Type B pancreatic cell (in vitro differentiated cells): ENCODE results near the gene PTH2R. TPM values are rescaled to one million over a fixed set of nuclear protein-coding genes. Genes with fewer than 3 reads are reported as not detected.

ENCODE experiments used
- DNase-seq: peaks from one replicate; pipeline ENCODE4 v3.0.0; 2021; ENCODE audit warnings: mixed read lengths; ENCODE audit not compliant: unreplicated experiment; ENCODE audit errors: extremely low spot score
- H3K27ac Mint-ChIP-seq: 2 replicates; pipeline ENCODE4 v1.8.0; 2021; ENCODE audit warnings: mild to moderate bottlenecking, mixed read lengths
- H3K27me3 Mint-ChIP-seq: 2 replicates; pipeline ENCODE4 v1.8.0; 2021; ENCODE audit warnings: mixed read lengths
- H3K36me3 Mint-ChIP-seq: 2 replicates; pipeline ENCODE4 v1.8.0; 2021; ENCODE audit warnings: mixed read lengths
- H3K4me1 Mint-ChIP-seq: one replicate; pipeline ENCODE4 v1.8.0; 2021; ENCODE audit warnings: mixed read lengths; ENCODE audit not compliant: unreplicated experiment
- H3K4me3 Mint-ChIP-seq: 2 replicates; pipeline ENCODE4 v1.8.0; 2021; ENCODE audit warnings: mild to moderate bottlenecking, mixed read lengths
- H3K9me3 Mint-ChIP-seq: 2 replicates; pipeline ENCODE4 v1.8.0; 2021; ENCODE audit warnings: mixed read lengths
- CTCF ChIP-seq: fragments of 200-600 bp; sonication (generic); conservative IDR thresholded peaks from 2 replicates; pipeline ENCODE4 v1.5.0; 2021; ENCODE audit warnings: antibody characterized with exemption, mild to moderate bottlenecking
- total RNA-seq: library from RNA; stranded (reverse); gene quantifications from 2 replicates; pipeline ENCODE4 v1.2.1, GENCODE V29; 2021; ENCODE audit warnings: low replicate concordance

PTH2R gene
- total RNA-seq, 1 donor from 2014 or later, result 0.87 TPM

- peaks cover 8% of the 10 kb centered on the region for H3K9me3 Mint-ChIP-seq
- DNase-seq, result no peak
- TF ChIP-seq CTCF, result no peak
- H3K27me3 Mint-ChIP-seq, result peaks cover 5% of the 10 kb centered on the region
- H3K4me3 Mint-ChIP-seq, result no peak overlapping the region
- H3K4me1 Mint-ChIP-seq, result peaks cover 17% of the 10 kb centered on the region
- H3K36me3 Mint-ChIP-seq, result no peaks in the 10 kb centered on the region
- no peak overlapping the region for H3K27ac Mint-ChIP-seq
Measured at GRCh38 chr2:208490492-208490891, 83.9 kb downstream of the PTH2R start.

GRCh38 chr2:208491641-208492040 is 85.0 kb downstream of the PTH2R start:
- Mint-ChIP-seq H3K4me3 (no peak overlapping the region), H3K27ac (no peak overlapping the region), H3K4me1 (peaks cover 17% of the 10 kb centered on the region), H3K27me3 (peaks cover 5% of the 10 kb centered on the region), H3K9me3 (peaks cover 7% of the 10 kb centered on the region), H3K36me3 (no peaks in the 10 kb centered on the region)
- no peak for TF ChIP-seq CTCF
- no peak for DNase-seq

- DNase-seq, result no peak
- no peak for TF ChIP-seq CTCF
- Mint-ChIP-seq H3K27ac (no peak overlapping the region), H3K36me3 (no peaks in the 10 kb centered on the region), H3K4me3 (no peak overlapping the region), H3K27me3 (peaks cover 5% of the 10 kb centered on the region), H3K4me1 (peaks cover 17% of the 10 kb centered on the region), H3K9me3 (peaks cover 3% of the 10 kb centered on the region)
Measured at GRCh38 chr2:208492069-208492468, 85.5 kb downstream of the PTH2R start.

- Mint-ChIP-seq H3K36me3 (no peaks in the 10 kb centered on the region), H3K9me3 (no peaks in the 10 kb centered on the region), H3K27me3 (peaks cover 5% of the 10 kb centered on the region), H3K27ac (no peak overlapping the region), H3K4me3 (no peak overlapping the region), H3K4me1 (peaks cover 17% of the 10 kb centered on the region)
- no peak for TF ChIP-seq CTCF
- no peak for DNase-seq
Measured at GRCh38 chr2:208493186-208493585, 86.6 kb downstream of the PTH2R start.

GRCh38 chr2:208496129-208496528 is 89.5 kb downstream of the PTH2R start:
- Mint-ChIP-seq H3K4me1 (peaks cover 6% of the 10 kb centered on the region), H3K9me3 (no peaks in the 10 kb centered on the region), H3K27me3 (peaks cover 5% of the 10 kb centered on the region), H3K27ac (no peak overlapping the region), H3K36me3 (no peaks in the 10 kb centered on the region), H3K4me3 (no peak overlapping the region)
- TF ChIP-seq CTCF, result no peak
- no peak for DNase-seq

GRCh38 chr2:208501206-208501605 is 94.6 kb downstream of the PTH2R start:
- Mint-ChIP-seq H3K9me3 (no peaks in the 10 kb centered on the region), H3K4me1 (peaks cover 8% of the 10 kb centered on the region), H3K27me3 (no peaks in the 10 kb centered on the region), H3K36me3 (no peaks in the 10 kb centered on the region), H3K27ac (no peak overlapping the region), H3K4me3 (peak overlapping the region; percentile 57)
- DNase-seq, result no peak
- no peak for TF ChIP-seq CTCF
